Measurements from ENCODE around the gene PYGO2.

PYGO2 gene

GRCh38 chr1:155007251-155007828 lies 45.8 kb upstream of the PYGO2 start:
- Histone ChIP-seq H3K27me3 (ENCODE audit: insufficient read depth, low read length, poor library complexity, severe bottlenecking) (no peaks in the 10 kb centered on the region), H4K20me1 (ENCODE audit: insufficient read depth, low read length, poor library complexity, severe bottlenecking) (no peaks in the 10 kb centered on the region), H3K4me2 (ENCODE audit: low read depth, low read length, poor library complexity, severe bottlenecking) (no peak overlapping the region), H3K9ac (ENCODE audit: low read depth, low read length, poor library complexity, severe bottlenecking) (no peak overlapping the region), H3K4me1 (ENCODE audit: insufficient read depth, low read length, poor library complexity, severe bottlenecking) (peaks cover 55% of the 10 kb centered on the region), H3F3A (ENCODE audit: low read depth) (no peaks in the 10 kb centered on the region), H3K4me3 (ENCODE audit: low read length, poor library complexity, severe bottlenecking) (no peak overlapping the region), H3K36me3 (ENCODE audit: insufficient read depth, low read length) (no peaks in the 10 kb centered on the region), H3K9me3 (ENCODE audit: insufficient read depth, low read depth, low read length) (no peaks in the 10 kb centered on the region), H3K9me2 (replicated peaks; ENCODE audit: low read depth, low read length) (no peaks in the 10 kb centered on the region), H3K79me2 (ENCODE audit: insufficient read depth, low read length) (no peaks in the 10 kb centered on the region), H2AFZ (ENCODE audit: low read length) (no peak overlapping the region)
- TF ChIP-seq CTCF (conservative IDR thresholded peaks at IDR 0.05; ENCODE audit: low read length) (no peak), EZH2phosphoT487 (IDR thresholded peaks at IDR 0.05; ENCODE audit: borderline replicate concordance) (no peak)

- Histone ChIP-seq H3K4me2 (ENCODE audit: low read depth, low read length, poor library complexity, severe bottlenecking) (peak overlapping the region; percentile 57), H3K9ac (ENCODE audit: low read depth, low read length, poor library complexity, severe bottlenecking) (peak overlapping the region; percentile 58), H3K79me2 (ENCODE audit: insufficient read depth, low read length) (no peaks in the 10 kb centered on the region), H3K4me3 (ENCODE audit: low read length, poor library complexity, severe bottlenecking) (peak overlapping the region; percentile 31), H3K36me3 (ENCODE audit: insufficient read depth, low read length) (no peaks in the 10 kb centered on the region), H3K9me2 (replicated peaks; ENCODE audit: low read depth, low read length) (no peaks in the 10 kb centered on the region), H3K4me1 (ENCODE audit: insufficient read depth, low read length, poor library complexity, severe bottlenecking) (peaks cover 48% of the 10 kb centered on the region), H2AFZ (ENCODE audit: low read length) (no peak overlapping the region), H3K9me3 (ENCODE audit: insufficient read depth, low read depth, low read length) (no peaks in the 10 kb centered on the region), H4K20me1 (ENCODE audit: insufficient read depth, low read length, poor library complexity, severe bottlenecking) (no peaks in the 10 kb centered on the region), H3F3A (ENCODE audit: low read depth) (no peaks in the 10 kb centered on the region), H3K27me3 (ENCODE audit: insufficient read depth, low read length, poor library complexity, severe bottlenecking) (no peaks in the 10 kb centered on the region)
- TF ChIP-seq EZH2phosphoT487 (IDR thresholded peaks at IDR 0.05; ENCODE audit: borderline replicate concordance) (no peak), CTCF (conservative IDR thresholded peaks at IDR 0.05; ENCODE audit: low read length) (no peak)
Observed at GRCh38 chr1:155006601-155007101, 45.1 kb upstream of the PYGO2 start.

GRCh38 chr1:155005076-155006011 lies 43.8 kb upstream of the PYGO2 start:
- H3K9ac ChIP-seq (ENCODE audit: low read depth, low read length, poor library complexity, severe bottlenecking) = peak overlapping the region; percentile 58
- no peaks in the 10 kb centered on the region for H4K20me1 ChIP-seq (ENCODE audit: insufficient read depth, low read length, poor library complexity, severe bottlenecking)
- H2AFZ ChIP-seq (ENCODE audit: low read length) = no peak overlapping the region
- peaks cover 44% of the 10 kb centered on the region for H3K4me1 ChIP-seq (ENCODE audit: insufficient read depth, low read length, poor library complexity, severe bottlenecking)
- peak overlapping the region; percentile 57 for H3K4me2 ChIP-seq (ENCODE audit: low read depth, low read length, poor library complexity, severe bottlenecking)
- no peaks in the 10 kb centered on the region for H3K79me2 ChIP-seq (ENCODE audit: insufficient read depth, low read length)
- H3K9me3 ChIP-seq (ENCODE audit: insufficient read depth, low read depth, low read length) = no peaks in the 10 kb centered on the region
- peaks cover 4% of the 10 kb centered on the region; the same call in 1 of the 2 replicates for H3F3A ChIP-seq (ENCODE audit: low read depth)
- TF ChIP-seq EZH2phosphoT487 (IDR thresholded peaks at IDR 0.05; ENCODE audit: borderline replicate concordance) (no peak), CTCF (conservative IDR thresholded peaks at IDR 0.05; ENCODE audit: low read length) (no peak)
- H3K4me3 ChIP-seq (ENCODE audit: low read length, poor library complexity, severe bottlenecking) = no peak overlapping the region
- no peaks in the 10 kb centered on the region for H3K36me3 ChIP-seq (ENCODE audit: insufficient read depth, low read length)
- H3K27me3 ChIP-seq (ENCODE audit: insufficient read depth, low read length, poor library complexity, severe bottlenecking) = no peaks in the 10 kb centered on the region
- H3K9me2 ChIP-seq (replicated peaks; ENCODE audit: low read depth, low read length) = no peaks in the 10 kb centered on the region
